ENCODE results near the gene DLK2.
"Not testable (repeated sequence)": the region's sequence is repeated elsewhere in the genome, so short reads cannot be mapped to it uniquely, and the experiment has no call there.

DLK2 gene

DNA sequence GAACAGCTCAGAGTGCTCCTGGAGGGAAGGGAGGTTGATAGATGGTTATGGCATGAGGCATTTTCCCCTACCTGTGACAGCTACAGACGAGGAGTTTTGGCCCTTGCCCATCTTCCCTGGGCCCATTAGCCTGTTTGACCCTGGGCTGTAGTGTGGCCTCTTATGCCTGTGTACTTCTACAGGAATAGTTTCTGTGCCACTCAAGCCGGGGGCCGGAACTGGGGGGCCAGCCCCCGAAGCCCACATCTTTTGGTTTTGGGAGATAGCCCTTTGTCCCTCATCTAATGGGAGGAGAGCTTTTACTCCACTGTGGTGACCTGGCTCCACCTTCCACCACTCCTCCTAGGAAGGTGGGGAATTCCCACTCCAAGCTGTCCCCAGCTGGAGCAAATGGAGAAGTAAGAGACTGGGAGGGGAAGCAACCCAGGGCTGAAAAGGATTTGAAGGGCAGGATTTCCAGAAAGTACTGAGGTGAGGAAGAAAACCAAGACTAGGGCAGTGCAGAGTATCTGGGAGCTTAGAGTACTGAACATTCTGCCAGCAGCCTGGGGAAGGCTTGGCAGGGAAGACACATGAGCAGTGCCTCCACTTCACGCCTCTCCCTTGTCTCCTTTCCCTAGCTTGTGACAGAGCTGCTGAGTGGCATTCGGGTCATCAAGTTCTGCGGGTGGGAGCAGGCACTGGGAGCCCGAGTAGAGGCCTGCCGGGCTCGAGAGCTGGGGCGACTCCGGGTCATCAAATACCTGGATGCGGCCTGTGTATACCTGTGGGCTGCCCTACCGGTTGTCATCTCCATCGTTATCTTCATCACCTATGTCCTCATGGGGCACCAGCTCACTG, 21.1 kb downstream of the DLK2 start:
- no peaks in the 10 kb centered on the region for H3K4me1 ChIP-seq (ENCODE audit: insufficient read depth, low read length)
- H3K27me3 ChIP-seq (ENCODE audit: insufficient read depth, low read length), result no peaks in the 10 kb centered on the region
- no peak overlapping the region for H3K9ac ChIP-seq (ENCODE audit: low read depth, low read length)
- H3K4me3 ChIP-seq (ENCODE audit: low read length), result no peak overlapping the region
- no peak overlapping the region for H3K27ac ChIP-seq (ENCODE audit: low read length)
- no peaks in the 10 kb centered on the region for H3K9me3 ChIP-seq (ENCODE audit: insufficient read depth, low read depth, low read length)
- H3K36me3 ChIP-seq (ENCODE audit: insufficient read depth, low read depth, low read length), result peaks cover 7% of the 10 kb centered on the region

DNA sequence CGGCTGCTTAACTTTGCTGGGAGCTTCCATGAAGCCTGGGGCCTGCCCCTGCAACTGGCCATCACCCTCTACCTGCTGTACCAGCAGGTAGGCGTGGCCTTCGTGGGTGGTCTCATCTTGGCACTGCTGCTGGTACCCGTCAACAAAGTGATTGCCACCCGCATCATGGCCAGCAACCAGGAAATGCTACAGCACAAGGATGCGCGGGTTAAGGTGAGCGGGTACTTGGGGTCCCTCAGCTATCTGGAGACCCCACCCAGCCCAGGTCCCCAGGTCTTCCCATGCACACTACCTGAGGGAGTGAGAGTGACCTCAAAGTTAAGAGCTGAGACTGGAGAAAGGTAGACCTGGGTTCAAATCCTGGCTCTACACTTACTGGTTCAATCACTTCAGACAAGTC, 22.2 kb downstream of the DLK2 start:
- Histone ChIP-seq H3K27ac (ENCODE audit: low read length) (no peak overlapping the region), H3K9ac (ENCODE audit: low read depth, low read length) (no peak overlapping the region), H3K4me3 (ENCODE audit: low read length) (no peak overlapping the region), H3K27me3 (ENCODE audit: insufficient read depth, low read length) (no peaks in the 10 kb centered on the region), H3K36me3 (ENCODE audit: insufficient read depth, low read depth, low read length) (peaks cover 7% of the 10 kb centered on the region; the same call in 1 of the 2 replicates), H3K9me3 (ENCODE audit: insufficient read depth, low read depth, low read length) (no peaks in the 10 kb centered on the region), H3K4me1 (ENCODE audit: insufficient read depth, low read length) (peaks cover 9% of the 10 kb centered on the region)

DNA sequence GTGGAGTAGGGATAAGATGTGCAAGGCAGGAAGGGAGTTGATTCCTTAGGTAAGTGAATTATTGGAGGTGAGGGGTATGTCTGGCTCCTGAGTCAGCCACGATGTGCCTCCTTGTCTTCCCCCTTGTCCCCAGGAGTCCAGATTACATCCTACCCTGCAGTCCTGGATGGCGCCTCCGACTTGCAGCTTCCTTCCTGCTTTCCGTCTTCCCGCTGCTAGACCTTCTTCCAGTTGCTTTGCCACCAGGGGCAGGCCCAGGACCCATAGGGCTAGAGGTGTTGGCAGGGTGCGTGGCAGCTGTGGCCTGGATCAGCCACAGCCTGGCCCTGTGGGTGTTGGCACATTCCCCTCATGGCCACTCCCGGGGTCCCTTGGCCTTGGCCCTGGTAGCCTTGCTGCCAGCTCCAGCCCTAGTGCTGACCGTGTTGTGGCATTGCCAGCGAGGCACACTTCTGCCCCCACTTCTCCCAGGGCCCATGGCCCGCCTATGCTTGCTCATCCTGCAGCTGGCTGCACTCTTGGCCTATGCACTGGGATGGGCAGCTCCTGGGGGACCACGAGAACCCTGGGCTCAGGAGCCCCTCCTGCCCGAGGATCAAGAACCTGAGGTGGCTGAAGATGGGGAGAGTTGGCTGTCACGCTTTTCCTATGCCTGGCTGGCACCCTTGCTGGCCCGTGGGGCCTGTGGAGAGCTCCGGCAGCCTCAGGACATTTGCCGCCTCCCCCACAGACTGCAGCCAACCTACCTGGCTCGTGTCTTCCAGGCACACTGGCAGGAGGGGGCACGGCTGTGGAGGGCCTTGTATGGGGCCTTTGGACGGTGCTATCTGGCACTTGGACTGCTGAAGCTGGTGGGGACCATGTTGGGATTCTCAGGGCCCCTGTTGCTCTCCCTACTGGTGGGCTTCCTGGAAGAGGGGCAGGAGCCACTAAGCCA, 23.1 kb downstream of the DLK2 start:
- Histone ChIP-seq H3K4me1 (ENCODE audit: insufficient read depth, low read length) (peaks cover 9% of the 10 kb centered on the region), H3K27me3 (ENCODE audit: insufficient read depth, low read length) (no peaks in the 10 kb centered on the region), H3K27ac (ENCODE audit: low read length) (no peak overlapping the region), H3K9me3 (ENCODE audit: insufficient read depth, low read depth, low read length) (no peaks in the 10 kb centered on the region), H3K4me3 (ENCODE audit: low read length) (no peak overlapping the region), H3K36me3 (ENCODE audit: insufficient read depth, low read depth, low read length) (peaks cover 7% of the 10 kb centered on the region; the same call in 1 of the 2 replicates), H3K9ac (ENCODE audit: low read depth, low read length) (no peak overlapping the region)

DNA sequence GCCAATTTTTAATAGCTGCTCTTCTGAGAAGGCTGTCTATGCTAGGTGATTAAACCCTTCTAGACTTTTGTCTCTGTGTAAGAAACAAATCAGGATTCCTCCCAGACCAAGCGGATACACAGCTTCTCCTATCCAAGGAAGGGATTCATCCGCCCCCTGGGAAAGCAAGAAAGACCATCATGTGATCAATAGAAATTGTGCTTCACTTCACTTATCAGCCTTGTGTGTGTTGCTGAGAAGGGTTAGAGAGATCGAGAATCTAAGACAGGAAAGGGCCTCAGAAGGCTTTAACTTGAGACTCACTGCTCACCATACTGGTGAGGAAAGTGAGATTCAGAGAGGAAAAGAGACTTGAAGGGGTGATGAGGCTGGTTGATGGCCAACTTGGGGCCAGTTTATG, 26.5 kb downstream of the DLK2 start:
- Histone ChIP-seq H3K9me3 (ENCODE audit: insufficient read depth, low read depth, low read length) (no peaks in the 10 kb centered on the region), H3K36me3 (ENCODE audit: insufficient read depth, low read depth, low read length) (peaks cover 7% of the 10 kb centered on the region; the same call in 1 of the 2 replicates), H3K27ac (ENCODE audit: low read length) (no peak overlapping the region), H3K27me3 (ENCODE audit: insufficient read depth, low read length) (no peaks in the 10 kb centered on the region), H3K9ac (ENCODE audit: low read depth, low read length) (peak overlapping the region; percentile 89; the same call in 1 of the 2 replicates), H3K4me1 (ENCODE audit: insufficient read depth, low read length) (peaks cover 9% of the 10 kb centered on the region), H3K4me3 (ENCODE audit: low read length) (peak overlapping the region; percentile 94)

DNA sequence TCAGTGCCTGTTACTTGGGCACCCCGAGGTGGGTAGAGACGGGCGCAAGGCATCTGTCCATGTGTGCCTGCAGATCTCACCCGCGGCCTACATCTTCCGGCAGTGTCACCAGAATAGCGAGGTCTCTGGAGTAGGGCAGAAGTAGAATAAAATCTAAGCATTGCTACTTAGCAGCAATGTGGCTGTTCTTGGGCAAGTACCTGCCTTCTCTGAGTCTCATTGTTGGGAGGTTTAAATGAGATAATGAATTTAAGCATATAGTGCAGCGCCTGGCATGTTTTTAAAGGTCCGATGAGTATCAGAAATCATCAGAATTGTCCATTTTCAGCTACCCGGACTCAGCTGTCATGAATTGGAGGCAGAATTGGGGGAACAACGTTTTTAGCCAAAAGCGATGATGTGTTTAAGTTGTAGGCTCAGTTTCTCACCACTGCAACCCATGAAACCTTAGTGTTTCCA, 27.2 kb downstream of the DLK2 start:
- no peaks in the 10 kb centered on the region for H3K27me3 ChIP-seq (ENCODE audit: insufficient read depth, low read length)
- H3K9ac ChIP-seq (ENCODE audit: low read depth, low read length), result peak overlapping the region; percentile 89
- H3K36me3 ChIP-seq (ENCODE audit: insufficient read depth, low read depth, low read length), result peaks cover 5% of the 10 kb centered on the region; the same call in 1 of the 2 replicates
- peak overlapping the region; percentile 94 for H3K4me3 ChIP-seq (ENCODE audit: low read length)
- no peaks in the 10 kb centered on the region for H3K9me3 ChIP-seq (ENCODE audit: insufficient read depth, low read depth, low read length)
- H3K27ac ChIP-seq (ENCODE audit: low read length), result peak overlapping the region; percentile 85
- peaks cover 9% of the 10 kb centered on the region for H3K4me1 ChIP-seq (ENCODE audit: insufficient read depth, low read length)

DNA sequence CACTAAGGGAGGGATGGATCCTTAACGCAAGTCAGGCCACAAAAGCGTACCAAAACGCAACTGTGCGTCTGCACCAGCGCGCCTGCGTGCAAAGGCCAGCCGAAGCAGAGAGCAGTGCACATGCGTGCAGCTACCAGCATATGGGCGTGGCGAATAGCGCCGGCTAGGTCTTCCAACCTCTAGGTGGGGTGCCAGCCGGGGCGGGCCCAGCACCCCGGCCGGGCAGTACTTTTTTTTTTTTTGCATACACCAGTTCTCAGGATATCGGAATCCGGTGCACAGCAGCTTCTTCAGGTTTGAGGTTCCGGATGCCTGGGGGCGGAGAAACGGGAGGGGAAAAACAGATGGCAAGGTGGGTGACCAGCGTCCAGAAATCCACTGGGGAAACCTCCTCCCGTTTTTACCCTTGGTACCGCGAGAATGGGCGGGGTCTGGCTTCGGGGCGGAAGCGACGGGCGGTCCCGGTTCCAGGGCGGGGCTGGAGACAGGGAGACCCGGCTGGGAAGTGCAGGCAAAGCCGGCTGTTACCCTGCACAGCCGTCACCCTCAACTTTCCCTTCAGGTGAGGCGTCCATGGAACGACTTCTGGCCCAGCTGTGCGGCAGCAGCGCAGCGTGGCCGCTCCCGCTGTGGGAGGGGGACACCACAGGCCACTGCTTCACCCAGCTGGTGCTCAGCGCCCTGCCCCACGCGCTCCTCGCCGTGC, 27.8 kb downstream of the DLK2 start, which contains the start of gene ABCC10:
Gene ABCC10, plus strand, starts transcription at position 136 of the 706 bp plus-strand sequence. Its CDS starts 438 bp downstream, at position 574.
- peaks cover 5% of the 10 kb centered on the region; the same call in 1 of the 2 replicates for H3K36me3 ChIP-seq (ENCODE audit: insufficient read depth, low read depth, low read length)
- H3K27me3 ChIP-seq (ENCODE audit: insufficient read depth, low read length), result no peaks in the 10 kb centered on the region
- H3K9ac ChIP-seq (ENCODE audit: low read depth, low read length), result peak within 1 kb of the TSS; percentile 89
- H3K27ac ChIP-seq (ENCODE audit: low read length), result peak within 1 kb of the TSS; percentile 85
- peak within 1 kb of the TSS; percentile 94 for H3K4me3 ChIP-seq (ENCODE audit: low read length)
- H3K4me1 ChIP-seq (ENCODE audit: insufficient read depth, low read length), result peaks cover 9% of the 10 kb centered on the region
- H3K9me3 ChIP-seq (ENCODE audit: insufficient read depth, low read depth, low read length), result no peaks in the 10 kb centered on the region

DNA sequence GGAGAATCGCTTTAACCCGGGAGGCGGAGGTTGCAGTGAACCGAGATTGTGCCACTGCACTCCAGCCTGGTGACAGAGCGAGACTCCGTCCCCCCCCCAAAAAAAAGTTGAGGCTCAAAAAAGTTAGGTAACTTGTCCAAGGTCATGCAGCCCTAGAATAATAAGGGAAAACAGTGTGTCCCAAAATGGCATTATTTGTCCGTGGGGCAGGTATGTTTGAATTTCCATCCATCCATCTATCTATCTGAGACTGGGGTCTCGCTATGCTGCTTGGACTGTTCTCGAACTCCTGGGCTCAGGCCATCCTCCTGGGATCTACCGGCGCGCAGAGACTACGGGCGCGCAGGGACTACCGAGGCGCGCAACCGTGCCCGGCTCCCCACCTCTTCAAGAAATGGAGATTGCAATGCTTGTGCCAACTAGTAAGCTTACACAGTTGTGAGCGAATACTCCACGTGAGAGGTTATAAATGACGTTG, 28.4 kb downstream of the DLK2 start:
- peak overlapping the region; percentile 89; the same call in 1 of the 2 replicates for H3K9ac ChIP-seq (ENCODE audit: low read depth, low read length)
- no peaks in the 10 kb centered on the region for H3K9me3 ChIP-seq (ENCODE audit: insufficient read depth, low read depth, low read length)
- H3K27ac ChIP-seq (ENCODE audit: low read length), result peak overlapping the region; percentile 85
- H3K4me3 ChIP-seq (ENCODE audit: low read length), result peak overlapping the region; percentile 94
- 0 out of 2 replicates have a peak, but pooled peaks cover 1% of the 10 kb centered on the region for H3K36me3 ChIP-seq (ENCODE audit: insufficient read depth, low read depth, low read length)
- H3K27me3 ChIP-seq (ENCODE audit: insufficient read depth, low read length), result no peaks in the 10 kb centered on the region
- peaks cover 9% of the 10 kb centered on the region for H3K4me1 ChIP-seq (ENCODE audit: insufficient read depth, low read length)

DNA sequence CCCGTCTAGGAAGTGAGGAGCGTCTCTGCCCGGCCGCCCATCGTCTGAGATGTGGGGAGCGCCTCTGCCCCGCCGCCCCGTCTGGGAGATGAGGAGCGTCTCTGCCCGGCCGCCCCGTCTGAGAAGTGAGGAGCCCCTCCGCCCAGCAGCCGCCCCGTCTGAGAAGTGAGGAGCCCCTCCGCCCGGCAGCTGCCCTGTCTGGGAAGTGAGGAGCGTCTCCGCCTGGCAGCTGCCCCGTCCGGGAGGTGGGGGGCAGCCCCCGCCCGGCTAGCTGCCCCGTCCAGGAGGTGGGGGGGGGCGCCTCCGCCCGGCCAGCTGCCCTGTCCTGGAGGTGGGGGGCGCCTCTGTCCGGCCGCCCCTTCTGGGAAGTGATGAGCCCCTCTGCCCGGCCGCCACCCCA, 30.3 kb downstream of the DLK2 start:
- not testable (repeated sequence) for H3K9me3 ChIP-seq (ENCODE audit: insufficient read depth, low read depth, low read length); H3K4me1 ChIP-seq (ENCODE audit: insufficient read depth, low read length); H3K4me3 ChIP-seq (ENCODE audit: low read length); H3K27ac ChIP-seq (ENCODE audit: low read length); H3K27me3 ChIP-seq (ENCODE audit: insufficient read depth, low read length); H3K9ac ChIP-seq (ENCODE audit: low read depth, low read length); H3K36me3 ChIP-seq (ENCODE audit: insufficient read depth, low read depth, low read length)

DNA sequence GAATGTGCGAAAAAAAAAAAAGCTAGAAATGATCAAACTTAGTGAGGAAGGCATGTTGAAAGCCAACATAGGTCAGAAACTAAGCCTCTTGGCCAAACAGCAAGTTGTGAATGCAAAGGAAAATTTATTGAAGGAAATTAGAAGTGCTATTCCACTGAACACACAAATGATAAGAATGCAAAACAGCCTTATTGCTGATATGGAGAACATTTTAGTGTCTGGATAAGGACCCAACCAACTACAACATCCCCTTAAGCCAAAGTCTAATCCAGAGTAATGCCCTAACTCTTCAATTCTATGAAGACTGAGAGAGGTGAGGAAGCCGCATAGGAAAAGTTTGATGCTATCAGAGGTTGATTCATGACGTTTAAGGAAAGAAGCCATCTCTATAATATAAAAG, 33.5 kb downstream of the DLK2 start:
- no peaks in the 10 kb centered on the region for H3K4me1 ChIP-seq (ENCODE audit: insufficient read depth, low read length)
- no peaks in the 10 kb centered on the region for H3K9me3 ChIP-seq (ENCODE audit: insufficient read depth, low read depth, low read length)
- H3K27ac ChIP-seq (ENCODE audit: low read length), result no peak overlapping the region
- no peak overlapping the region for H3K9ac ChIP-seq (ENCODE audit: low read depth, low read length)
- H3K4me3 ChIP-seq (ENCODE audit: low read length), result no peak overlapping the region
- H3K36me3 ChIP-seq (ENCODE audit: insufficient read depth, low read depth, low read length), result no peaks in the 10 kb centered on the region
- peaks cover 16% of the 10 kb centered on the region for H3K27me3 ChIP-seq (ENCODE audit: insufficient read depth, low read length)

DNA sequence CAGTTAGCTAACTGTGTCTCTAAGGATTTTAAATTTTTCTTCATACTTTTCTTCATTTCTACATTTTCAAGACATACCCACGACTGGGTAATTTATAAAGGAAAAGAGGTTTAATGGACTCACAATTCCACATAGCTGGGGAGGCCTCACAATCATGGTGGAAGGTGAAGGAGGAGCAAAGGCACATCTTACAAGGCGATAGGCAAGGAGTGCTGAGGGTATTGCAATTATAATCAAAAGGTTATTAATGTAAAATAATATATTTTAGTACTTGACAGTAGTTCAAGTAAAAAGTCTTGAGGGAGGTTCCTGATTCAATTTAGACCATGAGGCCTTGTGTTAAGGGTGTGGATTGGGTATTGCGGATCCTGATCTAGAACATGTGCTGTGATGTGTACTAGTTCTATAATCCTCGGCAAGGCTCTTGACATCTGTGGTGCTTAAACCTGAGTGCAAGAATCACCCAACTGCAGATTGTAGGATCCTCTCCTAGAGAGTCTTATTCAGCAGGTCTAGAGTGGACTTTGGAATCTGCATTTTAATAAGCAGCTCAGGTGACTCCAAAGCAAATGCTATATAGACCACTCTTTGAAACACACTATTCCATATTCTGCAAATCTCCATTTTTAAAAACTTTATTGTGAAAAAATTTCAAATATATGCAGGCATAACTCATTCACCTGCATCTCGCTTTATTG, 35.2 kb downstream of the DLK2 start:
- Histone ChIP-seq H3K4me1 (ENCODE audit: insufficient read depth, low read length) (no peaks in the 10 kb centered on the region), H3K27me3 (ENCODE audit: insufficient read depth, low read length) (peaks cover 16% of the 10 kb centered on the region), H3K4me3 (ENCODE audit: low read length) (no peak overlapping the region), H3K36me3 (ENCODE audit: insufficient read depth, low read depth, low read length) (no peaks in the 10 kb centered on the region), H3K27ac (ENCODE audit: low read length) (no peak overlapping the region), H3K9ac (ENCODE audit: low read depth, low read length) (no peak overlapping the region), H3K9me3 (ENCODE audit: insufficient read depth, low read depth, low read length) (no peaks in the 10 kb centered on the region)

All from iPS-20b (cell line).